H9 (cell line): ENCODE results near the gene ST6GALNAC6. TPM values are rescaled to one million over a fixed set of nuclear protein-coding genes. Genes with fewer than 3 reads are reported as not detected.

ENCODE experiments used
- DNase-seq: peaks from one replicate; pipeline ENCODE4 v3.0.0-alpha.2; 2017
- H2AFZ ChIP-seq: one replicate; pipeline ENCODE4 v1.6.1; 2013; ENCODE audit warnings: mild to moderate bottlenecking, low read length, control low read depth, moderate library complexity
- H2AK5ac ChIP-seq: 2 replicates; pipeline ENCODE4 v1.6.1; 2013; ENCODE audit warnings: low read length, control low read depth, mixed read lengths; ENCODE audit not compliant: insufficient read length
- H2BK120ac ChIP-seq: one replicate; pipeline ENCODE4 v1.6.1; 2013; ENCODE audit warnings: low read depth, mild to moderate bottlenecking, low read length, control low read depth, inconsistent platforms; ENCODE audit not compliant: poor library complexity, severe bottlenecking
- H2BK12ac ChIP-seq: 2 replicates; pipeline ENCODE4 v1.6.1; 2013; ENCODE audit warnings: low read length, control low read depth, mixed read lengths, low read depth; ENCODE audit not compliant: insufficient read length
- H2BK15ac ChIP-seq: 2 replicates; pipeline ENCODE4 v1.6.1; 2013; ENCODE audit warnings: low read depth, low read length, control low read depth
- H2BK20ac ChIP-seq: one replicate; pipeline ENCODE4 v1.6.1; 2013; ENCODE audit warnings: low read depth, mild to moderate bottlenecking, low read length, control low read depth, inconsistent platforms; ENCODE audit not compliant: poor library complexity, severe bottlenecking
- H2BK5ac ChIP-seq: 2 replicates; pipeline ENCODE4 v1.6.1; 2013; ENCODE audit warnings: low read length, control low read depth, mixed read lengths; ENCODE audit not compliant: insufficient read length
- H3K14ac ChIP-seq: 2 replicates; pipeline ENCODE4 v1.6.1; 2013; ENCODE audit warnings: low read length, control low read depth; ENCODE audit not compliant: insufficient read depth
- H3K18ac ChIP-seq: 2 replicates; pipeline ENCODE4 v1.6.1; 2013; ENCODE audit warnings: low read depth, mild to moderate bottlenecking, mixed read lengths, low read length, control low read depth; ENCODE audit not compliant: insufficient read length
- H3K23ac ChIP-seq: 2 replicates; pipeline ENCODE4 v1.6.1; 2013; ENCODE audit warnings: low read length, control low read depth, mixed read lengths, low read depth; ENCODE audit not compliant: insufficient read length
- H3K23me2 ChIP-seq: 2 replicates; pipeline ENCODE4 v1.6.1; 2013; ENCODE audit warnings: low read depth, mild to moderate bottlenecking, mixed read lengths, low read length, control low read depth; ENCODE audit not compliant: insufficient read length, poor library complexity, severe bottlenecking
- H3K27ac ChIP-seq: 2 replicates; pipeline ENCODE4 v1.5.1; 2013; ENCODE audit warnings: low read length, control low read depth, mixed read lengths, low read depth; ENCODE audit not compliant: insufficient read length
- H3K27me3 ChIP-seq: 2 replicates; pipeline ENCODE4 v1.6.1; 2013; ENCODE audit warnings: low read length, control low read depth, inconsistent platforms; ENCODE audit not compliant: insufficient read depth
- H3K4ac ChIP-seq: 2 replicates; pipeline ENCODE4 v1.6.1; 2013; ENCODE audit warnings: low read depth, mild to moderate bottlenecking, control low read depth, inconsistent platforms, low read length, moderate library complexity
- H3K4me1 ChIP-seq: 2 replicates; pipeline ENCODE4 v1.6.1; 2013; ENCODE audit warnings: low read length, control low read depth, inconsistent platforms; ENCODE audit not compliant: insufficient read depth
- H3K4me2 ChIP-seq: 2 replicates; pipeline ENCODE4 v1.6.1; 2013; ENCODE audit warnings: low read length, control low read depth, mixed read lengths; ENCODE audit not compliant: insufficient read length, insufficient read depth
- H3K56ac ChIP-seq: 2 replicates; pipeline ENCODE4 v1.6.1; 2013; ENCODE audit warnings: low read depth, mild to moderate bottlenecking, mixed read lengths, low read length, control low read depth; ENCODE audit not compliant: insufficient read length
- H3K79me1 ChIP-seq: 2 replicates; pipeline ENCODE4 v1.6.1; 2013; ENCODE audit warnings: low read depth, mild to moderate bottlenecking, moderate library complexity, low read length, control low read depth, inconsistent platforms; ENCODE audit not compliant: insufficient read depth, poor library complexity, severe bottlenecking
- H3K79me2 ChIP-seq: 2 replicates; pipeline ENCODE4 v1.6.1; 2013; ENCODE audit warnings: low read length, control low read depth, inconsistent platforms; ENCODE audit not compliant: insufficient read depth
- H3K9ac ChIP-seq: 2 replicates; pipeline ENCODE4 v1.6.1; 2013; ENCODE audit warnings: low read length, control low read depth, mixed read lengths; ENCODE audit not compliant: insufficient read length; ENCODE audit errors: extremely low read depth
- H3K9me3 ChIP-seq: one replicate; pipeline ENCODE4 v1.6.1; 2013; ENCODE audit warnings: low read depth, low read length, inconsistent platforms; ENCODE audit not compliant: control insufficient read depth
- H3T11ph ChIP-seq: one replicate; pipeline ENCODE4 v1.6.1; 2013; ENCODE audit warnings: mild to moderate bottlenecking, low read length, control low read depth, inconsistent platforms
- H4K20me1 ChIP-seq: one replicate; pipeline ENCODE4 v1.6.1; 2013; ENCODE audit not compliant: control insufficient read depth, insufficient read length, insufficient read depth
- H4K5ac ChIP-seq: 2 replicates; pipeline ENCODE4 v1.6.1; 2013; ENCODE audit warnings: low read depth, mild to moderate bottlenecking, mixed read lengths, low read length, control low read depth; ENCODE audit not compliant: insufficient read length
- H4K8ac ChIP-seq: replicated peaks from 2 replicates; pipeline ENCODE4 v1.6.1; 2013; ENCODE audit warnings: low read length, control low read depth, mixed read lengths, low read depth; ENCODE audit not compliant: insufficient read length
- H4K91ac ChIP-seq: 2 replicates; pipeline ENCODE4 v1.6.1; 2013; ENCODE audit warnings: low read depth, mild to moderate bottlenecking, moderate library complexity, mixed read lengths, low read length, control low read depth; ENCODE audit not compliant: insufficient read length
- H3K27ac Mint-ChIP-seq, 3 experiments: 2 replicates in 2 of 3; 3 replicates in 1 of 3; pipeline ENCODE4 v1.8.0; 2020 to 2021; ENCODE audit warnings: mixed read lengths in 3 of 3, mild to moderate bottlenecking in 1 of 3, moderate library complexity in 1 of 3
- H3K27me3 Mint-ChIP-seq: 2 replicates; pipeline ENCODE4 v1.8.0; 2021; ENCODE audit warnings: low read depth, mild to moderate bottlenecking, moderate library complexity, mixed read lengths
- H3K36me3 Mint-ChIP-seq, 3 experiments: 2 replicates in 2 of 3; 3 replicates in 1 of 3; pipeline ENCODE4 v1.8.0; 2020 to 2021; ENCODE audit warnings: low read depth in 3 of 3, mixed read lengths in 3 of 3; ENCODE audit not compliant: insufficient read depth in 1 of 3
- H3K4me1 Mint-ChIP-seq, 2 experiments: 2 replicates each; pipeline ENCODE4 v1.8.0; 2020; ENCODE audit warnings: mixed read lengths in 2 of 2
- H3K4me3 Mint-ChIP-seq, 2 experiments: 2 replicates in 1 of 2; 3 replicates in 1 of 2; pipeline ENCODE4 v1.8.0; 2020 to 2021; ENCODE audit warnings: mild to moderate bottlenecking in 2 of 2, mixed read lengths in 2 of 2, moderate library complexity in 1 of 2
- H3K9me3 Mint-ChIP-seq, 2 experiments: 2 replicates in 1 of 2; 3 replicates in 1 of 2; pipeline ENCODE4 v1.8.0; 2020; ENCODE audit warnings: mild to moderate bottlenecking in 2 of 2, mixed read lengths in 2 of 2, moderate library complexity in 1 of 2
- CTCF ChIP-seq: fragments of 200-600 bp; sonication (generic); conservative IDR thresholded peaks from 3 replicates; pipeline ENCODE4 v1.8.0; 2021; ENCODE audit warnings: antibody characterized with exemption, mild to moderate bottlenecking
- WGBS: extraction: QIAGEN DNeasy Blood & Tissue Kit; methylation state at CpG from one replicate; pipeline ENCODE4 v1.1.7; 2013; ENCODE audit warnings: missing lambda C conversion rate, low lambda C conversion rate, mixed read lengths; ENCODE audit not compliant: insufficient read length; ENCODE audit errors: extremely low coverage; 5-methylcytosine and 5-hydroxymethylcytosine counted together
- total RNA-seq: library from RNA; stranded (reverse); gene quantifications from 2 replicates; pipeline ENCODE4 v1.2.1, GENCODE V29; 2021

ST6GALNAC6 gene
- total RNA-seq, 1 experiment from 2014 or later: 29.8 TPM

- Histone ChIP-seq H2BK12ac (no peak overlapping the region), H2BK20ac (no peak overlapping the region), H3K4me2 (no peak overlapping the region), H3K56ac (no peak overlapping the region), H3K14ac (no peak overlapping the region; the same call in 1 of the 2 replicates), H3K9me3 (no peaks in the 10 kb centered on the region), H4K8ac (no peak overlapping the region), H3K9ac (no peak overlapping the region), H3K4ac (no peak overlapping the region), H3K18ac (no peak overlapping the region), H3K27me3 (no peaks in the 10 kb centered on the region), H2AK5ac (no peak overlapping the region), H2BK120ac (no peak overlapping the region), H4K5ac (no peak overlapping the region), H4K20me1 (no peaks in the 10 kb centered on the region), H2BK15ac (no peak overlapping the region), H3K27ac (no peak overlapping the region), H3K79me1 (no peaks in the 10 kb centered on the region), H3K79me2 (no peaks in the 10 kb centered on the region), H3T11ph (no peak overlapping the region), H2BK5ac (no peak overlapping the region), H3K23me2 (peaks cover 4% of the 10 kb centered on the region), H4K91ac (no peak overlapping the region), H3K4me1 (peaks cover 3% of the 10 kb centered on the region; the same call in 1 of the 2 replicates), H2AFZ (no peak overlapping the region), H3K23ac (no peak overlapping the region)
- DNase-seq: peak; percentile 96
- WGBS: no CpG with 5 or more reads among the region's 19 CpGs
- H3K4me3 Mint-ChIP-seq: peak overlapping the region; percentile 24 to 63; a peak in 2 of 5 replicates
- H3K27me3 Mint-ChIP-seq: no peaks in the 10 kb centered on the region
- H3K9me3 Mint-ChIP-seq: peaks cover 9% of the 10 kb centered on the region in 2 experiments; a peak in 3 of 5 replicates
- no peak for TF ChIP-seq CTCF
- peaks cover 38 to 46% (median 42%) of the 10 kb centered on the region in 3 experiments for H3K36me3 Mint-ChIP-seq
- peak overlapping the region in 2 of 3 experiments; percentile 55 to 90; a peak in 2 of 7 replicates for H3K27ac Mint-ChIP-seq
- H3K4me1 Mint-ChIP-seq: peaks cover 10 to 27% of the 10 kb centered on the region in 2 experiments
Observed at GRCh38 chr9:127897193-127897692, 2.2 kb downstream of the ST6GALNAC6 start.
